GM12875 (cell line): ENCODE measurements around the gene GANAB.
"Not testable (repeated sequence)": the region's sequence is repeated elsewhere in the genome, so short reads cannot be mapped to it uniquely, and the experiment has no call there.

ENCODE experiments used
- H3K4me3 ChIP-seq: one replicate; pipeline ENCODE4 v1.5.1; 2011; ENCODE audit warnings: low read depth, low read length, control low read depth
- TF ChIP-seq, protein P1 (sequence below): IDR thresholded peaks from 2 replicates; pipeline ENCODE4 v1.5.1; 2011; ENCODE audit warnings: low read depth, mild to moderate bottlenecking, control low read depth, inconsistent platforms, low read length, moderate library complexity, borderline replicate concordance; ENCODE audit not compliant: insufficient read depth

The GANAB gene

DNA sequence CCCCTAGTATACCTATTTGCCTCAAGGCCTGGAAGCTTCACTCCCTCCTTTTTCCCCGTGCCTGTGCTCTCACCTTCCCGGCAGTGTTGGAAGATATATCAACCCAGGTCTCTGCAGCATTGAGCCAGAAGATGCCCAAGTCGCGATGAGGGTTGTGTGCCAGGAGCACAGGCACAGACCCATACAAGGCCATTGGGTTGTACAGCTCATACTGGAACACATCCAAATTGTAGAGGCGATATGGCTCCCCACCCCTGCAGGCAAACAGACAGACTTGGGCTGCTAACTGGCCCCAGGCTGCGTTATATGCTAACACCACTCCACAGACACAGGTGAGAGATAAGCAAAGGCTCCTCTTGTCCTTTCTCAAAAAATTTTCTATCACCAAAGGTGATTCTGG lies 13.9 kb downstream of the GANAB start:
- TF ChIP-seq, protein P1, sequence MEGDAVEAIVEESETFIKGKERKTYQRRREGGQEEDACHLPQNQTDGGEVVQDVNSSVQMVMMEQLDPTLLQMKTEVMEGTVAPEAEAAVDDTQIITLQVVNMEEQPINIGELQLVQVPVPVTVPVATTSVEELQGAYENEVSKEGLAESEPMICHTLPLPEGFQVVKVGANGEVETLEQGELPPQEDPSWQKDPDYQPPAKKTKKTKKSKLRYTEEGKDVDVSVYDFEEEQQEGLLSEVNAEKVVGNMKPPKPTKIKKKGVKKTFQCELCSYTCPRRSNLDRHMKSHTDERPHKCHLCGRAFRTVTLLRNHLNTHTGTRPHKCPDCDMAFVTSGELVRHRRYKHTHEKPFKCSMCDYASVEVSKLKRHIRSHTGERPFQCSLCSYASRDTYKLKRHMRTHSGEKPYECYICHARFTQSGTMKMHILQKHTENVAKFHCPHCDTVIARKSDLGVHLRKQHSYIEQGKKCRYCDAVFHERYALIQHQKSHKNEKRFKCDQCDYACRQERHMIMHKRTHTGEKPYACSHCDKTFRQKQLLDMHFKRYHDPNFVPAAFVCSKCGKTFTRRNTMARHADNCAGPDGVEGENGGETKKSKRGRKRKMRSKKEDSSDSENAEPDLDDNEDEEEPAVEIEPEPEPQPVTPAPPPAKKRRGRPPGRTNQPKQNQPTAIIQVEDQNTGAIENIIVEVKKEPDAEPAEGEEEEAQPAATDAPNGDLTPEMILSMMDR = no peak
- no peak overlapping the region for H3K4me3 ChIP-seq

- H3K4me3 ChIP-seq = no peak overlapping the region
- TF ChIP-seq, protein P1 = no peak
These were observed 18.7 kb downstream of the GANAB start for GRCh38 chr11:62627713-62628112.

DNA sequence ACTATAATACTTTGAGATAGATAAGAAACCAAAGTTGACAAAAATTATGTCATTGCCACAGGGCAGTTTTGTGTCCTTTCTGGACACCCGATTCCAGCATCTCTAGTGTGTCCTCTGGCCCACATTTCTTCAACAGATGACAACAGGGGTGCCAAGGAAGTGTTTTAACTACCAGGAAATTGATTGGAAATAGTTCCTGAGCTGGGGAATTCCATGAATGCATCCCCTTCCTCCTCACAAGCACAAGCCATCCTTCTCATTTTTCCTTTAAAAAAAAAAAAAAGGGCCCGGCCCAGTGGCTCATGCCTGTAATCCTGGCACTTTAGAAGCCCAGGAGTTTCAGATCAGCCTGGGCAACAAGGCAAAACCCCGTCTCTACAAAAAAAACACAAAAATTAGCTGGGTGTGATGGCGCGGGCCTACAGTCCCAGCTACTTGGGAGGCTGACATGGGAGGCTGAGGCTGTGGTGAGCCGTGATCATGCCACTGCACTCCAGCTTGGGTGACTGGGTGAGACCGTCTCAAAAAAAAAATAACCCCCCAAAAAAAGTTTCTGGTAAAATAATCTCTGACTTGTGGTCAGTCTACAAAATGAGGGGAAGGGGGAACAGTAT lies 23.8 kb downstream of the GANAB start:
- no peak overlapping the region for H3K4me3 ChIP-seq
- TF ChIP-seq, protein P1 = no peak

DNA sequence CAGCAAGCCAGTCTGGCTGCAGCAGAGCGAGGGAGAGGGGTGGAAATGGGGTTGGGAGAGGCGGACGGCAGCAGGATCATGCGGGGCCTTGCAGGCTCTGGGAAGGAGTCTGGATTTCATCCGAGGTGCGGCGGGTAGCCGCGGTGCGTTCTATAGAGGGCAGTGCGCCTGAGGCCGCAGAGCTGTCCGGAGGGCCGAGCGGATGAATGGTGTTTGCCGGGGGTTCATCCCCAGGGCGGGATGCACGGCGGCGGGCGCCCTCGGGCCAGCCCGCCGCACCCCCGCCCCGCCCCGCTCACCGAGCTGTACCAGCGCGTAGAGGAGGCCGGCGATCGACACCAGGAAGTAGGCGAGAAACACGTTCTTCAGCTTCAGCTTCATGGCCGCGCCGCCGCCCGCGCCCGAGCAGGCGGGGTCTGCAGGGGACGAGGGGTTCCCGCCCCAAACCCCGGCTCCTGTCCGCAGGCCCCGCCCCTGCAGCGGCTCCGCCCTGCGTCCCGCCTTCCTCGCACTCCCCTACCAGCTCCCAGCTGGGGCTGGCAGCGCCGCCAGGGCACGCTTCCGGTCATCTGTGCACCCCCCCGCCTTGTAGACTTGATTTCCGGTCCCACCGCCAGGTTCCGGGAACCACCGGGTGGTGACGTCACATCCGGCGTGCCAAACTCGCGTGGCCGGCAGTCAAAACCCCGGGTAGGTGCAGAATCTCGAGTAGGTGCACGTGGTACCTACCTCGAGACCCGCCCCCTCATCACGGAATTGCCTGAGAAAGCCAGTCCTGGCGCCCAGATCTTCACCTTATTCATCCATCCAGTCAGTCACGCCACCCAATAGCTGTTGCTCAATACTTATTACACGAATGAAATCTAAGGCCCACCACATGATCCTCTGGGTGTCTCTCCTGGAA lies 24.6 kb downstream of the GANAB start, which contains the start of gene B3GAT3:
Gene B3GAT3 (minus strand): TSS at position 420 of the 904 bp plus-strand sequence. CDS start 39 bp downstream, at position 381.
- TF ChIP-seq, protein P1 = no peak
- peak within 1 kb of the TSS; percentile 90 for H3K4me3 ChIP-seq

- TF ChIP-seq, protein P1 = no peak
- H3K4me3 ChIP-seq = peak overlapping the region; percentile 90
These were observed 25.3 kb downstream of the GANAB start for GRCh38 chr11:62621027-62621566.

GRCh38 chr11:62616957-62617356 lies 29.5 kb downstream of the GANAB start:
- not testable (repeated sequence) for H3K4me3 ChIP-seq

DNA sequence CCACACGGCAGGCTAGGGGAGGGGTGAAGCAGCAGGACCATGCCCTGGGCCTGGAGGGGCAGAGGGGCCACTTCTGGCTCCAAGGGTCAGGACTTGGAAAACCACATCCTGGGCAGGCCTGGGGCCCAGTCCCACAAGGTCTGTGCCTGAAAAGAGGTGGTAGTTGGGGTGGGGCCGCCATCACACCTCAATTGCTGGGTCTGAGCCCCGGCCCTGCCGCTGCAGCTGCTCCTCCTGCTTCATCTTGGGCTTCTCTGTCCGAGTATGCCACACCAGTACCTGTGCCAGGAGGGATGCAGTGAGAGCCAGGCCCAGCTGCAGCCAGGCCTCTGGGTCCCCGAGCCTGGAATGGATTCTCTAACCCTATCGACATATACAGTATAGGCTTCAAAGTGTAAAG lies 30.9 kb downstream of the GANAB start:
- TF ChIP-seq, protein P1 = no peak
- H3K4me3 ChIP-seq = no peak overlapping the region
